Spinal cord (tissue), 10 donors: ENCODE data around the gene SPAG7. TPM values are rescaled to one million over a fixed set of nuclear protein-coding genes. Genes with fewer than 3 reads are reported as not detected.
A peak's percentile ranks its signal among the peaks of the same experiment; 100 is the strongest.

ENCODE experiments used
- DNase-seq, 6 donors: peaks; one replicate each; pipeline versions ENCODE4 v3.0.0 to v3.0.0-alpha.2; 2013 to 2015; ENCODE audit warnings: low spot score in 6 of 6, low read depth in 4 of 6
- H3K27ac ChIP-seq: one replicate; pipeline ENCODE4 v1.5.1; 2013; ENCODE audit warnings: low read depth, low read length, control low read depth
- H3K27me3 ChIP-seq: one replicate; pipeline ENCODE4 v1.6.1; 2013; ENCODE audit warnings: low read length; ENCODE audit not compliant: control insufficient read depth, insufficient read depth
- H3K36me3 ChIP-seq: one replicate; pipeline ENCODE4 v1.6.1; 2013; ENCODE audit warnings: low read length; ENCODE audit not compliant: control insufficient read depth, insufficient read depth
- H3K4me1 ChIP-seq: one replicate; pipeline ENCODE4 v1.6.1; 2013; ENCODE audit warnings: low read length; ENCODE audit not compliant: control insufficient read depth, insufficient read depth
- H3K4me3 ChIP-seq: one replicate; pipeline ENCODE4 v1.5.1; 2013; ENCODE audit warnings: low read depth, low read length, control low read depth
- H3K9me3 ChIP-seq: one replicate; pipeline ENCODE4 v1.6.1; 2013; ENCODE audit warnings: low read length; ENCODE audit not compliant: control insufficient read depth, insufficient read depth
- WGBS: methylation state at CpG from one replicate; pipeline ENCODE4 v1.1.5; 2013; ENCODE audit warnings: missing lambda C conversion rate; ENCODE audit not compliant: insufficient coverage; 5-methylcytosine and 5-hydroxymethylcytosine counted together
- polyA plus RNA-seq, 2 donors: library from polyadenylated mRNA; unstranded; fragments of 120-200 nt; gene quantifications; one replicate each; pipeline ENCODE4 v1.2.1, GENCODE V29; 2013; ENCODE audit not compliant: insufficient read length in 2 of 2
- total RNA-seq, 2 donors: library from RNA; depleted of rRNA in 1 of 2; stranded (reverse); fragments of 120-200 nt in 1 of 2; fragments of >200 nt in 1 of 2; gene quantifications; one replicate each; pipeline versions ENCODE4 v1.2.3 to v1.2.4, GENCODE V29; 2013 to 2014
- donor health status: healthy.

The SPAG7 gene
- total and polyA plus RNA-seq, 4 donors: 36.8 to 96.6 (median 89.9) TPM

DNA sequence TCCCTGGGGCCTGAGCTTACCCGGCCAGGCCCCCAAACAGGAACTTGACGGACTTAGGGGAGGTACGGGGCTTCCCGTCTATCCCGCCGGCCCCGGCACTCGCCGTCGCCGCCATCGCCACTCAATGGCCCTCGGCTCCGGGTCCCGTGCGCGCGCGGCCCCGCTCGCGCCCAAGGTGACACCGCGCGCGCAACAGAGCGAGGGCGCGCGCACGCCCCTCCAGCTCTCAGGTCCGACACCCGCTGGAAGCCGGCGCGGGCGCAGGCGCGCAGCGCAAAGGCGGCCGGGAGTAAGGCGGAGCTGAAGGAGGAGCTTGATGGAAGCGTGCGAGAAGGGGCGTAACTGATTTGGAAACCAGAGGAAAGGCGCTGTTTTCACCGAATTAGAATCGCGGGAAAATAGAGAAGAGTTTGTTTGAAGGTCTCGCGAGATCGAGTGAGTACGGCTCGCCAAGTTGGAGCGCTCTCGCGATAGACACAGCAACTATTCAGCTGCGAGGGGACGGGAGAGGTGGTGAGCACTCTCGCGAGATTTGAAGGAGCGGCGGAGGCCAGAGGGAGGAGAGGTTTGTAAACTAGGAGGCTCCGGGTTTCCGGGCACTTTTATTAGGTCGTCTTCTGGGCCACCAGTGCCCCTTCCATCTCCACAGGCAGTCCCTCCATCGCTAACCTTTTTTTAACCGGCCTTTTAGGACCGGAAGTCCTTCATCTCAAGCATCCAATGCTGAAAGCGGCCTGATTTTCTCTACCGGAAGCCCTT, 27.6 kb downstream of the SPAG7 start, which contains the start of the genes RNF167 and SLC25A11:
Gene RNF167 (plus strand): TSS at position 473 of the 759 bp plus-strand sequence. CDS start 642 bp downstream, outside the sequence.
Gene SLC25A11 (minus strand): TSS at position 251 of the 759 bp plus-strand sequence. CDS start 136 bp downstream, at position 115.
- peak; percentile 97 to 100 (median 99) for DNase-seq
- Histone ChIP-seq H3K9me3 (no peaks in the 10 kb centered on the region), H3K4me1 (peaks cover 30% of the 10 kb centered on the region), H3K27ac (peak within 1 kb of the TSS; percentile 96), H3K27me3 (no peaks in the 10 kb centered on the region), H3K36me3 (peaks cover 72% of the 10 kb centered on the region), H3K4me3 (peak within 1 kb of the TSS; percentile 93)
- WGBS: under 1% methylated on average over 71 of the region's 72 CpGs

- Histone ChIP-seq H3K36me3 (peaks cover 68% of the 10 kb centered on the region), H3K27me3 (no peaks in the 10 kb centered on the region), H3K9me3 (no peaks in the 10 kb centered on the region), H3K27ac (peak overlapping the region; percentile 96), H3K4me1 (peaks cover 32% of the 10 kb centered on the region), H3K4me3 (peak overlapping the region; percentile 93)
- no peak for DNase-seq
- WGBS: 0% methylated on average over 16 of the region's 16 CpGs
These were observed 28.1 kb downstream of the SPAG7 start for GRCh38 chr17:4939546-4939795.

DNA sequence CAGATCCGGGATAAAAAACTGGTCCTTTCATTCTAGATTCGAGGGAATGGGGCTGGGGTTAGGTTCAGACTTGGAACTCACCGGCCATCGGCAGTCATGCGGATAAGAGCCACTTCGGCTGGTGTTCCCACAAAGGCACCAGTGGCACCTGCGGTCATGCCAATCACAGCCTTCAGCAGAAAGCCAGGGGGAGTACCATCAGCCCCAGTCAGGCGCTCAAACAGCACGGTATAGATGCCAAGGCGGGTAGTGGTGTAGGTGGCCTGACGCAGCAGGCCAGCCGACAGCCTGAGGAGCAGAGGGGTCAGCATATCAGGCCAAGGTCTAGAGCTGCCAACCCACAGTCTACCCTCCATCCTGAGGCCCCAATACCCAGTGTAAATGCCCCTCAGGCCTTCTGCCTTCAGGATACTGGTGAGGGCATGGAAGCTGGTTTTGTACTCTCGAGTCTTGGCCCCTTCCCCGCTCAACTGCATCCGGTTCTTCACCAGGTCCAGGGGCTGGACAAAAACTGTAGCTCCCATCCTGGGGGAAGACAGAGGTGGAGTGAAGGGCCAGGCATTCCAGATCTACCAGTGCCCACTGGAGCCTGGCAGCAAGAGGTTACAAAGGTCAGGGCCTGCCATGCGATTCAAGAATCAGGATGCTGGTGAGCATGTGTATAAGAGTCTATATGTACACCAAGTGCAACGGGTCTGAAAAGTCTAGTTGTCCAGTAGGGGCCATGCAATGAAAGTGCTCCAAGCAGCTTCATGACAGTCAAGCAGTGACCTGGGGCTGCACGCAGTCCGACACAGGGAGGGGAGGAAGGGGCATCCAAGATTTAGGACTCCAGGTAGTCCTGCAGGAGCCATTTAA, 28.7 kb downstream of the SPAG7 start:
- DNase-seq: no peak
- Histone ChIP-seq H3K4me3 (peak overlapping the region; percentile 93), H3K36me3 (peaks cover 66% of the 10 kb centered on the region), H3K9me3 (no peaks in the 10 kb centered on the region), H3K27ac (peak overlapping the region; percentile 96), H3K4me1 (peaks cover 38% of the 10 kb centered on the region), H3K27me3 (no peaks in the 10 kb centered on the region)
- 55% methylated on average over 15 of the region's 19 CpGs for WGBS

- Histone ChIP-seq H3K4me1 (peaks cover 39% of the 10 kb centered on the region), H3K27ac (no peak overlapping the region), H3K36me3 (peaks cover 57% of the 10 kb centered on the region), H3K9me3 (no peaks in the 10 kb centered on the region), H3K27me3 (no peaks in the 10 kb centered on the region), H3K4me3 (no peak overlapping the region)
- 89% methylated on average over 6 of the region's 11 CpGs for WGBS
- DNase-seq: no peak
These were observed 29.5 kb downstream of the SPAG7 start for GRCh38 chr17:4938069-4938491.

GRCh38 chr17:4937553-4937952, 30.1 kb downstream of the SPAG7 start:
- WGBS: 96% methylated on average over 16 of the region's 16 CpGs
- DNase-seq: no peak
- no peaks in the 10 kb centered on the region for H3K9me3 ChIP-seq
- H3K4me3 ChIP-seq: no peak overlapping the region
- H3K27ac ChIP-seq: no peak overlapping the region
- peaks cover 55% of the 10 kb centered on the region for H3K36me3 ChIP-seq
- no peaks in the 10 kb centered on the region for H3K27me3 ChIP-seq
- peaks cover 39% of the 10 kb centered on the region for H3K4me1 ChIP-seq

- Histone ChIP-seq H3K4me3 (no peak overlapping the region), H3K27me3 (no peaks in the 10 kb centered on the region), H3K4me1 (peaks cover 35% of the 10 kb centered on the region), H3K27ac (no peak overlapping the region), H3K36me3 (peaks cover 43% of the 10 kb centered on the region), H3K9me3 (no peaks in the 10 kb centered on the region)
- 98% methylated on average over 3 of the region's 3 CpGs for WGBS
- no peak for DNase-seq
These were observed 31.2 kb downstream of the SPAG7 start for GRCh38 chr17:4936436-4936835.

- no peaks in the 10 kb centered on the region for H3K9me3 ChIP-seq
- no peaks in the 10 kb centered on the region for H3K27me3 ChIP-seq
- H3K27ac ChIP-seq: no peak overlapping the region
- H3K4me1 ChIP-seq: peaks cover 27% of the 10 kb centered on the region
- peaks cover 43% of the 10 kb centered on the region for H3K36me3 ChIP-seq
- H3K4me3 ChIP-seq: no peak overlapping the region
- DNase-seq: no peak
These were observed 32.0 kb downstream of the SPAG7 start for GRCh38 chr17:4935650-4936049.

- H3K9me3 ChIP-seq: no peaks in the 10 kb centered on the region
- DNase-seq: peak in 2 of 6 donors; percentile 49 to 87
- no peaks in the 10 kb centered on the region for H3K27me3 ChIP-seq
- H3K4me3 ChIP-seq: no peak overlapping the region
- peaks cover 24% of the 10 kb centered on the region for H3K4me1 ChIP-seq
- H3K36me3 ChIP-seq: peaks cover 43% of the 10 kb centered on the region
- 33% methylated on average over 13 of the region's 14 CpGs for WGBS
- H3K27ac ChIP-seq: no peak overlapping the region
These were observed 33.2 kb downstream of the SPAG7 start for GRCh38 chr17:4934173-4934979.

- no peak overlapping the region for H3K27ac ChIP-seq
- no peaks in the 10 kb centered on the region for H3K9me3 ChIP-seq
- 87% methylated on average over 9 of the region's 16 CpGs for WGBS
- H3K4me1 ChIP-seq: peaks cover 17% of the 10 kb centered on the region
- H3K27me3 ChIP-seq: no peaks in the 10 kb centered on the region
- no peak overlapping the region for H3K4me3 ChIP-seq
- H3K36me3 ChIP-seq: peaks cover 41% of the 10 kb centered on the region
- no peak for DNase-seq
These were observed 34.0 kb downstream of the SPAG7 start for GRCh38 chr17:4933646-4934045.
